ENCODE data around the gene NDUFA8.

The NDUFA8 gene

GRCh38 chr9:122138560-122139268, 20.9 kb downstream of the NDUFA8 start:
- peak in 10 of 56 donors; percentile 15 to 54 (median 28) for DNase-seq

DNA sequence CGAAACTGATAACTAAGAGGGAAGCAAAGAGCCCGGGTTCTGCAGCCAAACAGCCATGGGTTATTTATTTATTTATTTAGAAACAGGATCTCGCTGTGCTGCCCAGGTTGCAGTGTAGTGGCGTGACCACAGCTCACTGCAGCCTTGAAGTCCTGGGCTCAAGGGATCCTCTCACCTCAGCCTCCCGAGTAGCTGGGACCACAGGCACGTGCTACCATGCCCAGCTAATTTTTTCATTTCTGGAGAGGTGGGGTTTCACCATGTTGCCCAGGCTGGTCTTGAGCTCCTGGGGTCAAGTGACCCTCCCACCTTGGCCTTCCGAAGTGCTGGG, 24.1 kb downstream of the NDUFA8 start:
- DNase-seq: no peak

DNA sequence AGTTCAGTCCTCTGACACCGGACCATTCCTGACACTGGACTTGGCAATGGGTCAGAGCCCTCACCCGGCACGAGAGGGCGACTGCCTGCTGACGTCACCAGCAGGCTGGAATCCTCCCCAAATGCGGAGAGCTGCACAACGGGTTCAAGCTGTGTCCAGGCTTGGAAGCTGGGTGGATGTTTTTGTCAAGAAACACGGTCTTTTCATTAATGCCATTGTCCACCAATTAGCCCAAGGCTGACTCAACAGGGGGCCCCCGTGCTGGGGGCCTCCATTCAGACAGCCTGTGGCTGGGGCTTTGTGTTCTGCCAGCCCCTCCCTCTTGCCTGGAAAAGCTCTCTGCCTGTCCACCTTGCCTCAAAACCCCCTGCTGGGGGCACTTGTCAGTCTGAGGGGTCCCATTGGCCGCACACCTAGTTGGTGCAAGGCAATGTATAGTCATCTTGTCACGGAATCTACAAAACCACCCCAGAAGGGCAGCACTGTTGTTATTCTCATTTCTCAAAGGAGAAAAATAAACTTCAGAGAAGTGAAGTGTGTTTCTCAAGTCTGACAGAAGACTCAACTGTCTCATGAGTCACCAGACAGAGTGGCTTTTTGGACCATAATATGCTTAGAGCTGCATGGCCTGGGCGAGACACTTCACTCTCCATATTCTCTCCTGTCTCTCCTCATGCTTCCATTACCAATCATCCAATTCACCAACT, 24.6 kb downstream of the NDUFA8 start:
- DNase-seq: peak in 3 of 56 donors; percentile 23 to 58 (median 26)

GRCh38 chr9:122133984-122134535, 25.5 kb downstream of the NDUFA8 start:
- no peak for DNase-seq

- no peak for DNase-seq
Measured at GRCh38 chr9:122133263-122133983, 26.2 kb downstream of the NDUFA8 start.

DNA sequence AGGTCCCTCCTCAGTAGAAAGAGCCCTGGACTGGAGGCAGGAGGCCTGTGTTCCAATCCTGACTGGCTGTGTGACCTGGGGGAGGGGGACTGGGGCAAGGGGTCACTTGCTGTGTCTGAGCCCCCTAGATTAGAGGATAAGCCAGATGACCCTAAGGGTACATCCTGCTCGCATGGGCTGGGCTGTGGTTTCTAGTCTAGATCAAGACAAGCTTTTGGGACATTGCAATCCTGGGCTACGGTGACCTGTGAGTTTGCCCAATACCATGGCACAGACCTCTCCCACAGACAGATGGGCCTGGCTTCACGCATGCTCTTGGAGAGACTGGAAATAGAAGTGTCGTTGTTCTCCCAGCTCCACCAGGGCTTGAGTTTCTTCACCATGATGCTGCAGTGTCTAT, 27.0 kb downstream of the NDUFA8 start:
- no peak for DNase-seq

DNA sequence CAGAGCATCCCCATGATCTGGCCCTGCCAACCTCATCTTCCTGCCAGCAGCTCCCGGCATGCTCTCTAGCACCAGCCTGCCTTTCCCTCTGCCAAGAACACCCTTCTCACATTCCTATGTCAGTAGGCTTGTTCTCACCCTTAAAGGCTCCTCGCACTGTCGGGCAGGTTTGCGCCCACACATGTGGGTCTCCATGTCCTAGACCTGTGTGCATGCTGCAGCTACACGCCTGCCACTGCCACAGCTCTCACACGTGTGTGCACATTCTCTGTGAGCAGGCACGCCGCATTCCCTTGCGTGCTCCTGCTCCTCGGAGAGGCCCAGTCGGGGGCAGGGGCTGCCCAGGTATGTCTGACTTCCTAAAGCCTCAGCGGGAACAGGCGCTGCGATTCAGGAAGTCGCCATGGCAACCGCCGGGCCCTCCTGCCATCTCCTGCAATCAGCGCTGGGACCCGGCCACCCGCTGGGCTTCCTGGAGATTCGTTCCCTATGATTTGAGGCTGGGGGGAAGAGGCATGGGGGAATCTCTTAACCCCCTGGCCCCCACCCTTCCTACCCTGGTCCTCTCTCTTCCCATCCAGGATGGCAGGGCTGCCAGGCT, 28.1 kb downstream of the NDUFA8 start:
- DNase-seq: peak in 4 of 56 donors; percentile 18 to 44 (median 28)

GRCh38 chr9:122130837-122131236, 28.7 kb downstream of the NDUFA8 start:
- DNase-seq: no peak

GRCh38 chr9:122129969-122130368, 29.6 kb downstream of the NDUFA8 start:
- no peak for DNase-seq

DNA sequence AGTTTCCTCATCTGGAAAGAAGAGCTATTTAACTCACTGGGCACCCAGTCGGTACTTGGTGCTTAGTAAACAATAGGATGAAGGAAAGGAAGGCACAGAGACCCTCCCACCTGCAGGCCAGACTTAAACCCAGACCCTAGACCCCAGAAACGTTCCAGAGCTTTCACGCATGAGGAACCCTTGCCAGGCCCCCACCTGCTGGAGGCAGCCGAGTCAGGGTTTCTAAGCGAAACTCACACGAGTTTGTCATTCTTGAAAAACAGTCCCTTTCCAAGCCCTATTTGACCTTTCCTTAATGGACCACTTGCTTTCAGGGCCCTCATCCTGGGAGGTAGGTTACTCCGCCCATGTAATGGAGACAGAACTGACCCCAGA, 30.6 kb downstream of the NDUFA8 start:
- no peak for DNase-seq

DNA sequence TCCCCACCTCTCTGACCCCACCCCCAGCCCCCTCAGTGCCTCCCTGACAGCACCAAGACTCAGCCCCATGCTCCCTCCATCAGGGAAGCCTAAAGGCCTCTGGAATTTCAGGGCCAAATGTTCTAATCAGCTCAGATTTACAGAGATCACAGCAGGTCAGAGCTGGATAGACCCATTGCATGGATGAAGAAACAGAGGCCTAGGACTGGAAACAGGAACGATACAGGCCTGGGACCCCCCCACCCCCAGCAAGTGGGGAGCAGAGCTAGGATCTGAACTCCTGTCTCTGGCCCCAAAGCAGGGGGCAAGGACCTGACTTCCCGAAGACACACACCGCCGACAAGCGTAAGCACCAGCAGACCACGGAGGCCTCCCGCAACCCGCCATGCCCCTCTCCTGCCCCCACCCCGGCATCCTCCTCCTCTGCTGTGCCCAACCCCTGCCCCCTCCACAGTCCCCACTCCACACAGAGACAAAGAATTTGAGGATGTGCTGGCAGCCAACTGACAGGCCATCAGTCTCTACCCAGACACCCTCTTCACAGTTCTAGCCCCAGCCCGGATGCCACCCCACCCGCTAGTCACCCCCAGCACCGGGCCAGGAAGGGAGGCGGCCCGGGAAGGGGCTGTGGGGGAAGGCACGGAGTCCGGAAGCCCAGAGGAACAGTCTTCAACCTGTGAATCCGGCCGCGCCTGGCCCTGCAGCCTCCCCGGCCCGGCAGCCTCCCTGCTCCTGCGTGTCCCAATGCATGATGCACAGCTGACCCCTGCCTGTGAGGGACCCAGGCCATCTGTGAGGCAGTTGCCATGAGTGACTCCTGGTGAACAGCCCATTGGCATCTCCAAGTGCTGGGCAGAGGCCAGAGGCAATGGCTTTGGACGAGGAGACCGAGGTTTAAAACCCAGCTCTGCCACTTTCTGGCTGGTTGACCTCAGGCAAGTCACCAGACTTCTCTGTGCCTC, 31.3 kb downstream of the NDUFA8 start:
- no peak for DNase-seq

- DNase-seq: peak in 35 of 56 donors; percentile 21 to 90 (median 60)
Measured at GRCh38 chr9:122127396-122127798, 32.2 kb downstream of the NDUFA8 start.

GRCh38 chr9:122126331-122127261, 33.0 kb downstream of the NDUFA8 start:
- peak in 8 of 56 donors; percentile 17 to 73 (median 40) for DNase-seq

DNA sequence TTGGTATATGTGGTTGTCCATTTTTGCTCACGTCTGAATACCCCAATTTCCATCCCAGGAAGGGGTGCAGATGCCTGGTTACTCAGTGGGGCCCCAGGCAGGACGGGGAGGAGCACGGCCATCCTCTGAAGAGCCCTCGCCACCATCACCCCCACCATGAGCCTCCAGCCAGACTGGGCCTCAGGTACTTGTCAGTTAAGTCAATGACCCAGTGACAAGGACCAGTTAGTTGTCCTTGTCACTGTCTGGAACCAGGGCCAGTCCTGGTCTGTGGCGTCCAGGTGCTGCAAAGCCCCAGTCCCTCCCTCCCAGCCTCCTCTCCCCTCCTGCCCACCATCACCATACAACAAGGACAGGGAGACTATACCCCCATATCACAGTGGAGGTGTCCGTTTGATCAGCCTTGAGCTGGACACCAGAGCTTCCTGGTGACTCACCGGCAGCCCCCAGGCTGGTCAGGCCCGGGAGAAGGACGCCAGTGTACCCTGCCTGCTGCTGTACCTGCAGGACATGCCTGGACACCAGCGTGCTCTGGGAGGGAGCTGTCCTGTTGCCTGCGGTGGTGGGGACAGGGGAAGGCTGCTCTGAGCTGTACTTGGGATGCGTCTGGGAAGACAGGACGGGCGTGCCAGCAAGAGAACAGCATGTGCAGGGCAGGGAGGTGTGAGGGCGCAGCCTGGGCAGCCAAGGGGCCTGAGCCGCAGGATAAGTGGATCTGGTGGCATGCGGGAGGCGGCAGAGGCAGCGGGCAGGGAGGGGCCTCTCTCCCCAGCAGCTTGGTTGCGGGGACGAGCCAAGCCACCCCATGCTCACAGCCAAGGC, 33.9 kb downstream of the NDUFA8 start:
- peak in 1 of 56 donors; percentile 42 for DNase-seq

DNA sequence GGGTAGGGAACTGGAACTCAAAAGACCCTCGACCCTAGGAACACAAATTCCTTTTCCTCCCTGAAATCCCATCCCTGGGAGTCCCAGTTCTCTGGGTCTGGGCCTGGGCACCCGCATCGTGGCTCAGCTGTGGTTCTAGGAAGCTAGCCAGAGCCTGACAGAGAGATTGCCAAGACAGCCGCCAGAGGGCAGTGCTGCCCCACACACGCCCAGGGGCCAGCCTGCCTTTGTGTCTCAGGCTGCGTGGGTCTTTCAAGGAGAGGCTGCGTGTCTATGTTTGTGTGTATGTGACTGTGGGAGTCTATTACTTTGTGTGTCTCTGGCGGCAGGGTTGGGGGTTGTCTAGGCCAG, 34.4 kb downstream of the NDUFA8 start:
- DNase-seq: peak in 54 of 56 donors; percentile 36 to 90 (median 76)

DNA sequence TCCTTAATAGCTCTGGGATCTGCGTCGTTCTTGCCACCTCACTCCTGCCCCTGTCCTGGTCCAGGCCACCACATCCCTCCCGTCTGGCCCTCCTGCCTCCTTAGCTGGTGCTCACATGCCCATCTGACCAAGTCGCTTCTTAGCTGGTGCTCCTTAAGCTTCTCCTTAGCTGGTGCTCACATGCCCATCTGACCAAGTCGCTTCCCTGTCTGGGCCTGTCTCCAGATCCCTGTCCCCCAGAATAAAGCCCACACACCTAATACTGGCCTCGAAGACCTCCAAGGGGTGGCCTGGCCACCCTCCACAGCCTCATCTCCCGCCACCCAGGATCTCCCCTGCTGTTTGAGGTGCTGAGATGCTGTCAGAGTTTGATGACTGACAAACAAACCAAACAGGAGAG, 35.1 kb downstream of the NDUFA8 start:
- DNase-seq: no peak

DNA sequence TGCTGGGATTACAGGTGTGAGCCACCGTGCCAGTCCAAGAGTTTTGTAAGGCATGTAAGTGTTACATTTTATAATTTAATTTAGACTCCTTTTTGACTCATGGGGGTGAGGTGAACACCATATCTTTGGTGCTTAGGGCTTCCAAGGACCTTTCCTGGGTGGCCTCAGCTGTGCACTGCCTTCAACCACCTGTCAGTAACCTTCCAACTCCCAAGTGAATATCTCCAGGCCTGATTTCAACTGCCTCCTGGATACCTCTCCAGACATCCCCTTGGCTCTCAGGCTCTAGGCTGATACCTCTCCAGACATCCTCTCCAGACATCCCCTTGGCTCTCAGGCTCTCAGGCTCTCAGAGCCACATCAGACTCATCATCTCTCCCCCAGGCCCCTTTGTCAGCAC, 35.5 kb downstream of the NDUFA8 start:
- DNase-seq: no peak

GRCh38 chr9:122122903-122123632, 36.5 kb downstream of the NDUFA8 start:
- peak in 46 of 56 donors; percentile 16 to 86 (median 52) for DNase-seq

All from nucleus accumbens (tissue), 56 donors.